Adrenal gland (tissue), 5 donors: ENCODE measurements around the gene KLHDC4.
"Not testable (repeated sequence)": the region's sequence is repeated elsewhere in the genome, so short reads cannot be mapped to it uniquely, and the experiment has no call there.

ENCODE experiments used
- CTCF ChIP-seq, 6 experiments: fragments of 450-650 bp in 4 of 6; fragments of 200-600 bp in 2 of 6; sonication (generic) in 1 of 6; IDR thresholded peaks; 1 replicate in 5 of 6; 2 replicates in 1 of 6; pipeline versions ENCODE4 v1.5.1 to v1.8.0; 2016 to 2021; ENCODE audit warnings: antibody characterized with exemption in 6 of 6, mild to moderate bottlenecking in 2 of 6, moderate library complexity in 1 of 6
- POLR2A ChIP-seq, 2 donors: fragments of 450-650 bp; IDR thresholded peaks; one replicate each; pipeline ENCODE4 v1.6.1; 2017; ENCODE audit warnings: antibody characterized with exemption in 2 of 2, mild to moderate bottlenecking in 2 of 2, moderate library complexity in 1 of 2
- donor health status: DM: no; HTN: no; CAD: no.

GRCh38 chr16:87718831-87719230 is 47.0 kb downstream of the KLHDC4 start:
- TF ChIP-seq CTCF, POLR2A (IDR thresholded peaks at IDR 0.05): not testable (repeated sequence)
